GM12892 (cell line): Measurements from ENCODE around the gene MELTF.

Experiments used
- POLR2A ChIP-seq: IDR thresholded peaks from 2 replicates; pipeline ENCODE4 v1.6.1; 2011; ENCODE audit warnings: low read depth, low read length, control low read depth
- POLR2AphosphoS5 ChIP-seq: IDR thresholded peaks from 2 replicates; pipeline ENCODE4 v1.6.1; 2011; ENCODE audit warnings: low read depth, low read length, control low read depth

DNA sequence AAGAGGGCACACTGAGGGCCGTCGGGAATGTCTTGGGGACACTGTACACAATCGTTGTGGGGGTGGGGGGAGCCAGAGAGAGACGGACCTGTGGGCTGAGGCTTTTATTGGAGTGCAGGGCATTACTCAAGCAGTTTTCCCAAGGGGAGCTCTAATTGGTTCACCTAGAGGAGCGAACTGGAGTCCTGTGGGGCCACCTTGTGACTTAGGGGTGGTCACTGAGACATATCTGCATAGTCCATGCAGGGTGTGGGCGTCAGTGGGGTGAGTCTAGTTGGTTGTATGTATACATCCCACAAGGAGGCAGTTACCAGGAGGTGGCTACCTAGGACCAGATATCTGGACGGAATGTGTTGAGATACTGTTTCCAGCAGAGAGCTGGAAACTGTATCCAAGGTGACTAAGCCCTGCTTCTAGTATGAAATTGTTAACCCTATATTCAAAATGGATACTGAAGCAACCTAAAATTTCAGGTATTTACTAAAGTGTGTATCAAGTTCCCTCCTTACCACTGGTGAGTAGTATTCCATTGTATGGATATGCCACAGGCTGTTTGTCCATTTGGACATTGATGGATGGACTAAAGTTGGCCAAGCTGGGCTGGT is 58.4 kb downstream of the MELTF start:
- TF ChIP-seq POLR2A: no peak
- TF ChIP-seq POLR2AphosphoS5: no peak
